HAP-1 (cell line): ENCODE results near the gene C2orf80.

ENCODE experiments used
- DNase-seq, 2 experiments: peaks; one replicate each; pipeline ENCODE4 v3.0.0-alpha.2; 2016 to 2020; ENCODE audit warnings: low spot score in 2 of 2
- H3K27me3 ChIP-seq: fragments of 250-450 bp; sonication (Bioruptor Pico); 2 replicates; pipeline ENCODE4 v1.5.1; 2020; ENCODE audit warnings: low read depth, mild to moderate bottlenecking, moderate library complexity
- H3K36me3 ChIP-seq: fragments of 250-450 bp; sonication (Bioruptor Pico); replicated peaks from 2 replicates; pipeline ENCODE4 v1.5.1; 2020; ENCODE audit warnings: mild to moderate bottlenecking
- H3K4me1 ChIP-seq: fragments of 250-450 bp; sonication (Bioruptor Pico); 2 replicates; pipeline ENCODE4 v1.5.1; 2020; ENCODE audit warnings: mild to moderate bottlenecking
- H3K4me3 ChIP-seq: fragments of 250-450 bp; sonication (Bioruptor Pico); 2 replicates; pipeline ENCODE4 v1.5.1; 2020; ENCODE audit warnings: mild to moderate bottlenecking, moderate library complexity
- H3K9me3 ChIP-seq: fragments of 250-450 bp; sonication (Bioruptor Pico); 2 replicates; pipeline ENCODE4 v1.5.1; 2020; ENCODE audit warnings: mild to moderate bottlenecking, moderate library complexity
- in situ Hi-C: fragments of 300-500 bp; cut with MboI; formaldehyde crosslinking; loops from 3 replicates; pipeline ENCODE4 v1.14.3; 2020; ENCODE audit warnings: low sequenced_read_pairs, inconsistent platforms, mixed read lengths

Gene C2orf80

GRCh38 chr2:208164951-208165755 is 24.7 kb downstream of the C2orf80 start:
- Histone ChIP-seq H3K27me3 (peaks cover 8% of the 10 kb centered on the region), H3K4me3 (no peak overlapping the region), H3K4me1 (no peaks in the 10 kb centered on the region), H3K36me3 (no peaks in the 10 kb centered on the region), H3K9me3 (no peaks in the 10 kb centered on the region)
- in situ Hi-C loops: no loop called here
- no peak for DNase-seq

GRCh38 chr2:208163489-208163888 is 26.3 kb downstream of the C2orf80 start, which contains the start of gene CRYGA:
TSS of gene CRYGA (minus strand) at chr2:208163589. CDS start at chr2:208163556, 33 bp downstream.
- Histone ChIP-seq H3K4me3 (no peak within 1 kb of the TSS), H3K36me3 (no peaks in the 10 kb centered on the region), H3K27me3 (peaks cover 4% of the 10 kb centered on the region; the same call in 1 of the 2 replicates), H3K9me3 (no peaks in the 10 kb centered on the region), H3K4me1 (no peaks in the 10 kb centered on the region)
- in situ Hi-C loops: no loop called here
- no peak for DNase-seq

- in situ Hi-C loops: no loop called here
- DNase-seq: no peak
- no peaks in the 10 kb centered on the region; the same call in 1 of the 2 replicates for H3K4me1 ChIP-seq
- H3K27me3 ChIP-seq: no peaks in the 10 kb centered on the region
- H3K4me3 ChIP-seq: no peak overlapping the region
- H3K9me3 ChIP-seq: no peaks in the 10 kb centered on the region
- no peaks in the 10 kb centered on the region for H3K36me3 ChIP-seq
Measured at GRCh38 chr2:208156439-208156838, 33.4 kb downstream of the C2orf80 start.

- in situ Hi-C loops: no loop called here
- H3K9me3 ChIP-seq: no peaks in the 10 kb centered on the region
- DNase-seq: no peak
- H3K4me1 ChIP-seq: no peaks in the 10 kb centered on the region; the same call in 1 of the 2 replicates
- no peak overlapping the region for H3K4me3 ChIP-seq
- H3K27me3 ChIP-seq: no peaks in the 10 kb centered on the region
- H3K36me3 ChIP-seq: no peaks in the 10 kb centered on the region
Measured at GRCh38 chr2:208153156-208153555, 36.7 kb downstream of the C2orf80 start.

- DNase-seq: no peak
- H3K9me3 ChIP-seq: no peaks in the 10 kb centered on the region
- no peaks in the 10 kb centered on the region; the same call in 1 of the 2 replicates for H3K4me1 ChIP-seq
- H3K27me3 ChIP-seq: no peaks in the 10 kb centered on the region
- no peak overlapping the region for H3K4me3 ChIP-seq
- in situ Hi-C loops: no loop called here
- H3K36me3 ChIP-seq: no peaks in the 10 kb centered on the region
Measured at GRCh38 chr2:208150956-208151355, 38.9 kb downstream of the C2orf80 start.

GRCh38 chr2:208150094-208150493 is 39.7 kb downstream of the C2orf80 start:
- no peak for DNase-seq
- H3K36me3 ChIP-seq: no peaks in the 10 kb centered on the region
- no peaks in the 10 kb centered on the region for H3K4me1 ChIP-seq
- H3K4me3 ChIP-seq: no peak overlapping the region
- H3K27me3 ChIP-seq: no peaks in the 10 kb centered on the region
- in situ Hi-C loops: no loop called here
- H3K9me3 ChIP-seq: no peaks in the 10 kb centered on the region

GRCh38 chr2:208148803-208149202 is 41.0 kb downstream of the C2orf80 start:
- Histone ChIP-seq H3K4me3 (no peak overlapping the region), H3K4me1 (no peaks in the 10 kb centered on the region), H3K27me3 (no peaks in the 10 kb centered on the region), H3K36me3 (no peaks in the 10 kb centered on the region), H3K9me3 (no peaks in the 10 kb centered on the region)
- no peak for DNase-seq
- in situ Hi-C loops: no loop called here

- no peaks in the 10 kb centered on the region for H3K9me3 ChIP-seq
- in situ Hi-C loops: no loop called here
- H3K27me3 ChIP-seq: no peaks in the 10 kb centered on the region
- no peak overlapping the region for H3K4me3 ChIP-seq
- DNase-seq: no peak
- H3K4me1 ChIP-seq: no peaks in the 10 kb centered on the region
- no peaks in the 10 kb centered on the region for H3K36me3 ChIP-seq
Measured at GRCh38 chr2:208147759-208148158, 42.1 kb downstream of the C2orf80 start.

GRCh38 chr2:208147008-208147407 is 42.8 kb downstream of the C2orf80 start:
- Histone ChIP-seq H3K4me1 (no peaks in the 10 kb centered on the region), H3K27me3 (no peaks in the 10 kb centered on the region), H3K4me3 (no peak overlapping the region), H3K9me3 (no peaks in the 10 kb centered on the region), H3K36me3 (no peaks in the 10 kb centered on the region)
- no peak for DNase-seq
- in situ Hi-C loops: no loop called here

- in situ Hi-C loops: no loop called here
- no peak for DNase-seq
- no peaks in the 10 kb centered on the region for H3K9me3 ChIP-seq
- no peaks in the 10 kb centered on the region for H3K27me3 ChIP-seq
- no peaks in the 10 kb centered on the region for H3K36me3 ChIP-seq
- H3K4me1 ChIP-seq: no peaks in the 10 kb centered on the region
- no peak within 1 kb of the TSS for H3K4me3 ChIP-seq
Measured at GRCh38 chr2:208146006-208146405, 43.8 kb downstream of the C2orf80 start, which contains the start of gene CRYGB. TSS of gene CRYGB (minus strand) at chr2:208146158. CDS start at chr2:208146120, 38 bp downstream.

DNA sequence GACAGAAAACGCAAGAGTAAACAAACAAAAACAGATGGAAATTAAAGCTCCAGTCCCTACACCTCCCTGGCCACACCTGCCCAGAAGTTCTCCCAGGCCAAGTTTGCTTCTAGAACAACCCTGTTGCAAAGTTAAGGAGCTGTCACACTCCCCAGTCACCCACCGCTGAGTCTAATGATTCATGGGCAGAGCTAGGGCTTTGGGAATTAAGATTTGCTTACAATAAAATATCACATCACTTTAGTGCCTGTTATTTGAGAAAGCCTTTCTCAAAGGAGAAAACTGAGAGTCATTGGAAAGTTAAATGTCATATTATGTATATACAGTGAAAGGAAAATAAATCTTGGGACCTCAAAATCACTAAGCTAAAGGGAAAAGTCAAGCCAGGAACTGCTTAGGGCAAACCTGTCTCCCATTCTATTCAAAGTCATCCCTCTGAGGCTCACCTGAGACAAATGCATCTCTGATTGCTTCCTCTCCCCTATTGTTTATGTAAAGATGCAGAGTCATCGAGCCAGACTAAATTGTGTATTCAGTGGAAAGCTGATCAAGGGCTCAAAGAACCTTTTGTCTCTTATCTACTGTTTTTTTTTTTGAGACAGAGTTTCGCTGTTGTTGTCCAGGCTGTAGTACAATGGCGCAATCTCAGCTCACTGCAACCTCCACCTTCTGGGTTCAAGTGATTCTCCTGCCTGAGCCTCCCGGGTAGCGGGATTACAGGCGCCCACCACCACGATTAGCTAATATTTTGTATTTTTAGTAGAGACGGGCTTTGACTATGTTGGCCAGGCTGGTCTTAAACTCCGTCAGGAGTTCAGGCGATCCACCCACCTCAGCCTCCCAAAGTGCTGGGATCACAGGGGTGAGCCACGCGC is 46.7 kb downstream of the C2orf80 start:
- Histone ChIP-seq H3K36me3 (no peaks in the 10 kb centered on the region), H3K4me3 (no peak overlapping the region), H3K4me1 (no peaks in the 10 kb centered on the region), H3K27me3 (no peaks in the 10 kb centered on the region), H3K9me3 (no peaks in the 10 kb centered on the region)
- in situ Hi-C loops: no loop called here
- no peak for DNase-seq

DNA sequence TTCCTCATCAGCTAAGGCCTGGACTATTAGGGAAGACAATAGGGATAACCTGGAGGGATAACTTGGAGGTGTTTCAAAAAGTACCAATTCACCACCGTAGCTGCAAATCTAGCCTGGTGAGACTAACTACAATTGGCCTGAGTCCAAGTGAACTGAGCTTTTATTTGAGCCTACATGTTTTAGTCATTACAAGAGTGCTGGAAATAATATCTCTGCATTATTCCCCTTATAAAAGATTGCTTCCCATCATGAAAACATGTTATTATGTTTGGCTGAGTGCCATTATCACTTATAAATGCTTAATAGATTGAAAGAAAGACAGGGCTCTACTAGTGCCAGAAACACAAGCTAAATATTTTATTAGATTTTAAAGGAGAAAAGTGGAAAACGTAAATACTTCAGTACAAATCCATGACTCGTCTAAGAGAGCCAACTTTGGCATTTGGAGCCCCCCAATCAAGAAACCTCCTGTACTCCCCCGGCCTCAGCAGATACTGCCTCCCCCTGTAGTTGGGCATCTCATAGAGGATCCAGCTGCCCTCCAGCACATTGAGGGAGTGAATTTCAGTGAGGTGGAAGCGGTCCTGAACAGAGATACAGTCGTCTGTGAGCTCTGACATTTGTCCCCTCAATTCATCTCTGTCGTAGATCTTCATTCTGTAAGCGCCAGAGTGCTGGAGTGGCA is 47.4 kb downstream of the C2orf80 start:
- Histone ChIP-seq H3K36me3 (no peaks in the 10 kb centered on the region), H3K9me3 (0 out of 2 replicates have a peak, but pooled peaks cover 2% of the 10 kb centered on the region), H3K27me3 (no peaks in the 10 kb centered on the region), H3K4me3 (no peak overlapping the region), H3K4me1 (no peaks in the 10 kb centered on the region)
- DNase-seq: no peak
- in situ Hi-C loops: no loop called here

- no peak for DNase-seq
- in situ Hi-C loops: no loop called here
- 0 out of 2 replicates have a peak, but pooled peaks cover 2% of the 10 kb centered on the region for H3K9me3 ChIP-seq
- no peak overlapping the region for H3K4me3 ChIP-seq
- no peaks in the 10 kb centered on the region for H3K4me1 ChIP-seq
- no peaks in the 10 kb centered on the region for H3K27me3 ChIP-seq
- no peaks in the 10 kb centered on the region for H3K36me3 ChIP-seq
Measured at GRCh38 chr2:208139447-208139846, 50.4 kb downstream of the C2orf80 start.
